C4-2B (cell line): Measurements from ENCODE around the gene CACNA2D3.

Source experiments
- CTCF ChIP-seq: fragments of 450-650 bp; conservative IDR thresholded peaks from 2 replicates; pipeline ENCODE4 v1.5.1; 2017; ENCODE audit warnings: mild to moderate bottlenecking
- ZFX ChIP-seq: fragments of 450-650 bp; IDR thresholded peaks from 2 replicates; pipeline ENCODE4 v1.6.1; 2017

DNA sequence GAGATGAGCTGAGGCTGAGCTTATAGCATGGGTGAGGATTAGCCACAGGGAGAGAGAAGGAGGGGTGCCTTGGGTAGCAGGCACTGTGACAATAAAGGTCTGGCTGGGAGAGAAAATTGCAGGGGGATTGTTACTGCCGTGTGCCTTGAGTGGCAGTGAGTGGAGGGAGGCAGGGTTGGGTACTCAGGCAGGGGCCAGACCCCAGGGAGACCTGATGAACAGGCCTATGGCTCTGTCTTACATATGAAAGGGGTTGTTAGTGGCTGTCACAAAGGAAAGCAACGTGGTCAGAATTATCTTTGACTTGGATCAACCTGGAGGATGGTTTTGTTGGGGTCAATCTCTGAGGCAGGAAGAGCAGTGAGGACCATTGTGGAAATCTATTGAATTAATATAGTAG is 721.0 kb downstream of the CACNA2D3 start:
- TF ChIP-seq CTCF (no peak), ZFX (no peak)
